Activated T-cell treated with anti-CD3 and anti-CD28 coated beads, Interleukin-2, amount 50 U/mL, for 48 hours (primary cell): ENCODE measurements around the gene RFNG.

Experiments
- DNase-seq, 2 experiments: peaks; one replicate each; pipeline ENCODE4 v3.0.0-alpha.2; 2020

RFNG gene

DNA sequence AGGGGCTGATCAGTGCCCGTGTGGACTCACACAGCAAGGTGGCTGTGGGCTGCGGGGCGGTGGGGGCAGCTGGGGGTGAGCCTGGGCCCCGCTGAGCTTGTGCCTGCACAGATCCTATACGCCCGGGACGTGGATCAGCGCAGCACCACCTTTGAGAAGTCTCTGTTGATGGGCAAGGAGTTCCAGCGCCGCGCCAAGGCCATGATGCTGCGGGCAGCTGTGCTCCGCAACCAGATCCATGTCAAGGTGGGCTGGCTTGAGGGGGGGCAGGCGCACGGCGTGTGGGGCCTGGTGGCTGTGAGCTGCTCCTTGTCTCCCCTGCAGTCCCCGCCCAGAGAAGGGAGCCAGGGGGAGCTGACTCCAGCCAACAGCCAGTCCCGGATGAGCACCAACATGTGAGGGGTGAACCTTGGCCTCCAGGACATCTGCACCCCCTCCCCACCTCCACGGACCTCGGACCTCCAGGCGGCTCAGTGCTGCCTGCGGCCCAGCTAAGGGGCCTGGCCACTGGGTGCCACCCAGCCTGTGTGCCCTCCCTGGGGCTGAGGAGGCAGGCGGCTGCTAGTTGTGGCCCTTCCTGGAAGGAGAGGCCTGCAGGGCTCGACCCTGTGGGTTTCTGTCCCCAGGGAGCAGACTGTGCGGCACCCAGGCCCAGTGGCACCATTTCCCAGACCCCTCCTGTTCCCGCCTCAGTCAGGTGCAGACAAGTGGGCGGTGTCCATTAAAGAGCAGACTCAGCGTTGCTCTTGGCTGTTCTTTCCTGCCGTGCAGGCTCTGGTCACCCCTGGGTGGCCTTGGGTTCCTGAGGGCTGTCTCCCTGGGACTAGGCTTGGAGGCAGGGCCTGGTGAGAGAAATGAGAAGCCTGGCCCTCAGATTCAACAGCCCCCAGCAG lies 5.4 kb upstream of the RFNG start:
- no peak for DNase-seq

DNA sequence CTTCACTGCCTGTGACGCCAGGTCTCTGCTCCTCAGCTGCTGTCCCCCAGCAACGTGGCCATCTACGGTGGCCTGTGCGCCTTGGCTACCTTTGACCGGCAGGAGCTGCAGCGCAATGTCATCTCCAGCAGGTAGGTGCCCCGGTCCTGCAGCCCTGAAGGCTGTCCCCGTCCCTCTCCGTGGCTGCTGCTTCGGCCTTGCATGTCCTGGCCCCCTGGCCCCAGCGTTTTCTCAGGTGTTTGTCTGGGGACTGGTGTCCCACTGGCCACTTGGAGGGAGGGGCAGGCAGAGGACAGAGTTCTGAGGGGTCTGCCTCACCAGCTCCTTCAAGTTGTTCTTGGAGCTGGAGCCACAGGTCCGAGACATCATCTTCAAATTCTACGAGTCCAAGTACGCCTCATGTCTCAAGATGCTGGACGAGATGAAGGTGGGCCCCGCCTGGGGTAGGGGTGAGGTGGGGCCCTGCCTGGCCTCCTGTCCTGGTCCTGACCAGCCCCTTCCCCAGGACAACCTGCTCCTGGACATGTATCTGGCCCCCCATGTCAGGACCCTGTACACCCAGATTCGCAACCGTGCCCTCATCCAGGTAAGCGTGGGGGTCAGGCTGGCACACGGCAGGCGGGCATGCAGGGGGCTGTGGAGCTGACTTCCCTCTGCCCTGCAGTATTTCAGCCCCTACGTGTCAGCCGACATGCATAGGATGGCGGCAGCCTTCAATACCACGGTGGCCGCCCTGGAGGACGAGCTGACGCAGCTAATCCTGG lies 4.5 kb upstream of the RFNG start:
- DNase-seq = no peak

DNA sequence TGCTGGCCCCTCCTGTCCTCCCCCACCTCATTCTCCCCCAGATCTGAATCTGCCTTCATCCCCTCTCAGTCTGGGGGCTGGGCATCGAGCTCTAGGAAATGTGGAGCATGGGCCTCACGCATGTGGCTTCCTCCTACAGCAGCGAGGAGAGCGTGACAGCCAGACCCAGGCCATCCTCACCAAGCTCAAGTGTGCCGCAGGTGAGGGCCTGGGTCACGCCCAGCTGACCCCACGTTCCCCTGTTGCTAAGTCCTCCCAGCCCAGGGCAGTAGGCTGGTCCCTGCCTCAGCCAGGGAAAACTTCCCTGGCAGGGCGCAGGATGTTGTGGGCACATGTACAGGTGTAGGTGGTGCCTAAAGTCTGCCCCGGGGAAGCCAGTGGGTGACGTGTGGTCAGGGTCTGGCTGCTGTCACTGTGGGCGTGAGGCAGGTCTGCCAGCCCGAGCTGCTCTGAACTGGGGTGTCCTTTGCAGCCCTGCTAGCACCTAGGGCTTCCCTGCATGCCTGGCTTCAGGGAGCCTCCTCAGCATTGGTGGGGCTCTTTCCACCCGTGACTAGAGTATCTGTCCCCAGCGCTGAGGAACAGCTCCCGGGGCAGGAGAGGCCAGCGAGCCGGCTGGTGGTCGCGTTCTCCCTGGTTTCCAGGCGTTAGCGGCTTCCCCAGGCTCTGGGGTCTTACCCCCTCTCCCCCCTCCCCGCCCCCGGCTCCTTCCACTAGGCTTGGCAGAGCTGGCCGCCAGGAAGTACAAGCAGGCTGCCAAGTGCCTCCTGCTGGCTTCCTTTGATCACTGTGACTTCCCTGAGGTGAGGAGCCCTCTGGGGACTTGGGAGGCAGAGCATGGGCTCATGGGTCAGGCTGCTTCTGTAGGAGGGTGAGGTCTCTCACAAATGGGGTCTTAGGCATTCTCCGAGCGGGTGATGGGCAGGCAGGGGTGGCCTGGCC lies 3.7 kb upstream of the RFNG start:
- DNase-seq = no peak

DNA sequence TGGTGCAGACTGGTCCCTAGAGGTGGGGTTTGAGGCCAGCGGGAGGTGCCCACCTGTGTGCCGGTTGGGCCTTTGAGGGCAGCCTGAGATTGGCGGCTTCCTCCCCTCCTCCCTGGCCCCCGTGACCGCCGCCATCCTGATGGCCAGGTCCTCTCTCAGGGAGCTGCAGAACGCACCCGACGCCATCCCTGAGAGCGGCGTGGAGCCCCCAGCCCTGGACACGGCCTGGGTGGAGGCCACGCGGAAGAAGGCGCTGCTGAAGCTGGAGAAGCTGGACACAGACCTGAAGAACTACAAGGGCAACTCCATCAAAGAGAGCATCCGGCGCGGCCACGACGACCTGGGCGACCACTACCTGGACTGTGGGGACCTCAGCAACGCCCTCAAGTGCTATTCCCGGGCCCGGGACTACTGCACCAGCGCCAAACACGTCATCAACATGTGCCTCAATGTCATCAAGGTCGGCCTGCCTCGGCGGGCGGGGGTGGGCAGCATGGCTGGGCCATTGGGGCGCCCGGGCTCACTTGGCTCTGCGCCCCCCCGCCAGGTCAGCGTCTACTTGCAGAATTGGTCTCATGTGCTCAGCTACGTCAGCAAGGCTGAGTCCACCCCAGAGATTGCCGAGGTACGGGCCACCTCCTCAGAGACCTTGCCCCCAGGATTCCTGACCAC lies 2.9 kb upstream of the RFNG start:
- DNase-seq = no peak

DNA sequence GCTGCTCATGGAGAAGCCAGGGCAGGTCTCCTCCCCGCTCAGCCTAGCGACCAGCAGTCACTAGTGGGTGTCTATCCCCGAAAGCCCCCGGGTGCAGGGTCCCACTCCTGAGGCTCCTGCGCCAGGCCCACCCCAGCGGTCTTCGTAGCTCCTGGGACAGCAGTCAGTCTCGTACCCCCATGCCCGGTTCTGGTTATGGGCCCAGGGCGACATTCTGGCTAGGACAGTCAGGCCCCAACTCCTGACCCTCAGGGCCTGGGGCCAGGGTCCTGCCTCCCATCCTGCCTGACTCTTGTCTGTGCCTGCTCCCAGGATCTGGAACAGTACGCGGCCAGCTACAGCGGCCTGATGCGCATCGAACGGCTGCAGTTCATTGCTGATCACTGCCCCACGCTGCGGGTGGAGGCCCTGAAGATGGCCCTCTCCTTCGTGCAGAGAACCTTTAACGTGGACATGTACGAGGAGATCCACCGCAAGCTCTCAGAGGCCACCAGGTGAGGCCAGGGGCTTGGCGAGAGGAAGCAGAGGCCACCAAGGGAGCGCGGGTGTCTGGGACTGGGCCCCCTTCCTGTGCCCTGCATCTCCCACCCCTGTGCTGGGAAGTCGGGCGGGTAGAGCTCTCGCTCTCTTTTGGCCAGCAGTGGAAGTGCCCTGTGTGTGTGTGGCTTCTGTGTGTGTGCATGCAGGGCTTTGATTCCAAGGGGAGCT lies 2.1 kb upstream of the RFNG start:
- no peak for DNase-seq

GRCh38 chr17:82053130-82053529 lies 1.5 kb upstream of the RFNG start:
- no peak for DNase-seq

GRCh38 chr17:82052638-82053059 lies 1.0 kb upstream of the RFNG start:
- no peak for DNase-seq

DNA sequence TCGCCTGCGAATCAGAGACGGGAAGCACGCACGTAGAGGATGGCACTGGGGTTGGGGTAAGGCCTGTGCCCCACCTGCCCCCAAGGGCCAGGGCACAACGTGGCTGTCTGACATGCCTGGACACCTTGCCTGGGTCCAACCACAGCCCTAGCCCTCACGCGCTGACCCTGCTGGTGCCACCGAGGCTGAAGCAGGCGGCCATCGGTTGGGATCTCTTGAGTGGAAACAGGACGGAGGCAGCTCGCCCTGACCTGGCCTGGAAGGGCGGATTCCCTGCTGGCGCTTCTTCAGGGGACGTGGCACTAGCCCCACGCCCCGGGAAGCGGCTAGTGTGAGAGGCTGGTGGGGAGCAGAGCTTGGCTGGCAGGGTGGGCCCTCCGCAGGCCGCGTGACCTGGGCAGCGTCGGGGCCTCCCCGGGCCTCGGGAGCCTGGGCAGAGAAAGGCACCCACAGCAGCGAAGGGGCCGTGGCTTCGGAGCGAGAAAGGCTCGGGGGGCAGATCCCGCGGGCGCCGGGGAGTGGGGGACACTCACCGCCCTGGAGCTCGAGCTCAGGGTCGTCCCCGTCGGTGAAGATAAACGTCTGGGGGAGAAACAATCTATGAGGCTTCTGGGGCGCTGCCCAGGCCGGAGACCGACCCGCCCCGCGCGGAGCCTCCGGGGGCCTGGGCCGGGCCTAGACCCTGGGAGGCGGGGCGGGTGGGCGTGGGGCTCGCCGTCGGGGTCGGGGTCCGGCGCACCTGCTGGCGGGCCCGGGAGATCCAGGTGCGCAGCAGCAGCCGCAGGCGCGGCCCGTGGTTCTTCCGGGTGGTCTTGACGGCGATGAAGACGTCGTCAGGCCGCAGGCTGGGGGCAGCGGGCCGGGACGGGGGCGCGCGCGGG lies 610 bp downstream of the RFNG start:
- DNase-seq = no peak

GRCh38 chr17:82050152-82050760 lies 1.4 kb downstream of the RFNG start:
- no peak for DNase-seq

GRCh38 chr17:82049521-82049971 lies 2.1 kb downstream of the RFNG start:
- DNase-seq = no peak

DNA sequence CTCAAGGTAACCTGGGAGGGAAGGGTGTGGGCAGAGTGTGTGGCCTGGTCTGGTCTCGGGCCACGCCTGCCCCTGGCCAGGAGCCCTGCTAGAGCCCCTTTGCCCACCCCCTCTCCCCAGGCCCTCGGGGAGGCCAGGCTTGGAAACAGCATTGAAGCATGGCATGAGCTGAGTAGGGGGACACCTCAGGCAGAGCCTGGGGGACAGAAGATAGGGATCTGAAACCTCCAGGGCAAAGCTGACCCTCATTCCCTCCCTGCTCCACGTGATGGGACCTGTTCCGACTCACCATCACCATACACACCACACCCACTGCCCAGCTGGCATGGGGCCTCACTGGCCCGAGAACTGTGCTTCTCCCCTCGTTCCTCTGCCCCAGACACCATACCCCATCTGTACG lies 2.5 kb downstream of the RFNG start:
- DNase-seq = no peak

GRCh38 chr17:82048571-82048971 lies 3.0 kb downstream of the RFNG start:
- DNase-seq = no peak

GRCh38 chr17:82047914-82048570 lies 3.6 kb downstream of the RFNG start:
- DNase-seq = no peak

GRCh38 chr17:82047379-82047778 lies 4.2 kb downstream of the RFNG start:
- no peak for DNase-seq

GRCh38 chr17:82046903-82047302 lies 4.7 kb downstream of the RFNG start:
- DNase-seq = no peak

- DNase-seq = no peak
These were observed 5.6 kb downstream of the RFNG start for GRCh38 chr17:82045936-82046484.

DNA sequence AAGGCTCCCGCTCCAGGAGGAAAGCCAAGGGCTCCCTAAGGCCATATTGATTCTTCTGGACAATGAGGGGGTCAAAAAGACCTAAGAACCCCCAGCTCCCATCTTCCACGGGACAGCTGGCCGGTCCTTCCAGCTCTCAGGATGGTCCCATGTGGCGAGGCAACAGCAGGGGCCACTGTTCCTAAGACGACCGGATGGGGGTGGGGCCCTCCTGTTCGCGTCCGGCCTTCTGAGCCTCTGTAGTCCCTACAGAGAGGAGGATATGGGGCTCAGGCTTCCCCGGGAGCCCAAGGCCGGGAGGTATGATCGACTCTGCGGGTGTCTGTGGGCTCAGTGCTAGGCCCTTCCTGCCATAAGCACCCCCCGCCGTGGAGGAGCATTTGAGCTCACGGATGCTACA lies 8.1 kb downstream of the RFNG start:
- DNase-seq = no peak

- DNase-seq = no peak
These were observed 9.0 kb downstream of the RFNG start for GRCh38 chr17:82042649-82043048.

GRCh38 chr17:82041144-82041814 lies 10.3 kb downstream of the RFNG start:
- no peak for DNase-seq
